Activated CD8-positive, alpha-beta memory T cell treated with anti-CD3 and anti-CD28 coated beads, Interleukin-2, amount 50 U/mL, for 4 hours (primary cell): Measurements from ENCODE around the gene KCTD15.
A peak's percentile ranks its signal among the peaks of the same experiment; 100 is the strongest.

ENCODE experiments used
- DNase-seq: peaks from one replicate; pipeline ENCODE4 v3.0.0-alpha.2; 2020

The KCTD15 gene

DNA sequence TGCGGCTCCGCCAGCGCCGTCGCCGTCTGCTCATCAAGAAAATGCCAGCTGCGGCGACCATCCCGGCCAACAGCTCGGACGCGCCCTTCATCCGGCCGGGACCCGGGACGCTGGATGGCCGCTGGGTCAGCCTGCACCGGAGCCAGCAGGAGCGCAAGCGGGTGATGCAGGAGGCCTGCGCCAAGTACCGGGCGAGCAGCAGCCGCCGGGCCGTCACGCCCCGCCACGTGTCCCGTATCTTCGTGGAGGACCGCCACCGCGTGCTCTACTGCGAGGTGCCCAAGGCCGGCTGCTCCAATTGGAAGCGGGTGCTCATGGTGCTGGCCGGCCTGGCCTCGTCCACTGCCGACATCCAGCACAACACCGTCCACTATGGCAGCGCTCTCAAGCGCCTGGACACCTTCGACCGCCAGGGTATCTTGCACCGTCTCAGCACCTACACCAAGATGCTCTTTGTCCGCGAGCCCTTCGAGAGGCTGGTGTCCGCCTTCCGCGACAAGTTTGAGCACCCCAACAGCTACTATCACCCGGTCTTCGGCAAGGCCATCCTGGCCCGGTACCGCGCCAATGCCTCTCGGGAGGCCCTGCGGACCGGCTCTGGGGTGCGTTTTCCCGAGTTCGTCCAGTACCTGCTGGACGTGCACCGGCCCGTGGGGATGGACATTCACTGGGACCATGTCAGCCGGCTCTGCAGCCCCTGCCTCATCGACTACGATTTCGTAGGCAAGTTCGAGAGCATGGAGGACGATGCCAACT, 24.4 kb upstream of the KCTD15 start:
- no peak for DNase-seq

DNA sequence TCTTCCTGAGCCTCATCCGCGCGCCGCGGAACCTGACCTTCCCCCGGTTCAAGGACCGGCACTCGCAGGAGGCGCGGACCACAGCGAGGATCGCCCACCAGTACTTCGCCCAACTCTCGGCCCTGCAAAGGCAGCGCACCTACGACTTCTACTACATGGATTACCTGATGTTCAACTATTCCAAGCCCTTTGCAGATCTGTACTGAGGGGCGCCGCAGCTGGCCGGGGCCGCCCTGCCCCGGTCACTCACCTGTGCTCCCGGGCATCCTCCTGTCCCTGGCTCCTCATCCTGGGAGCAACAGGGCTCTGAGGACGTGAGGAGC, 23.9 kb upstream of the KCTD15 start:
- no peak for DNase-seq

DNA sequence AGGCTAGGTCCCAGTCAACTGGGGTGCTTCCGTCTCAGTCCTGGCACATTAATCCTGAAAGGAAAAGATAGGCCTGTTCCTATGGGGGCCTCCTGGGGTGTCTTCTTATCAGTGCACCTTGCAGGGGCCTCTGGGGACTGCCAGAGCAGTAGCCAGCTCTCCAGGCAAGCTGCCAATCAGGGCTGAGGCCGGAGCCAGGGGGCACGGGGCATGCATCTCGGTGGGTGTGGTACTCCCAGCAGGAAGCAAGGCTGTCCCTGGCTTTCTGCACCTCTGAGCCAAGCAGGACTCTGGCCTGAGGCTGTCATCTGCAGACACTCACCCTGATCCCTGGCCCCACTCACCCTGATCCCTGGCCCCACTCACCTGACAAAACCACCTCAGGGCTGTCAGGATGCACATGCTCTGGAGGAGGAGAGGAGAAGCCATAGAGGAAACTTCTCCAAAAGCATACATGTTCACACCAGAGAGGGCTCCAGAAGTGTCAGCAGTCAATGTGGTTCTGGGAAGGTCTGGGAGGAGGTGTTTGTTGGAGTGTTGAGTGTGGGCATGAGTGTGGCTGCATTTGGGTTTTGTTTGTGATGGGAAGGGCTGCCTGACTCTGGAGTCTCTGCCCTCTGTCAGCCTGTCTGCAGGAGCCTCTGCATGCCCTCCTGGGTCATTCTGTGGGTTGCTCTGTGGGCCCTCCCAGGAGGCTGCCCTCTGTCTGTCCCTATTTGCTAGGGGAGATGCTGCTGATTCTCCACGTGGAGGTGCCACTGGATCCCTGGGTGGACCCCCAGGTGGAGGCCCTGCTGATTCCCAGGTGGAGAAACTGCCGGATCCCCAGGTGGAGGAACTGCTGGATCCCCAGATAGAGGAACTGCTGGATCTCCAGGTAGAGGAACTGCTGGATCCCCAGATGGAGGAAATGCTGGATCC, 22.7 kb upstream of the KCTD15 start:
- DNase-seq = no peak

DNA sequence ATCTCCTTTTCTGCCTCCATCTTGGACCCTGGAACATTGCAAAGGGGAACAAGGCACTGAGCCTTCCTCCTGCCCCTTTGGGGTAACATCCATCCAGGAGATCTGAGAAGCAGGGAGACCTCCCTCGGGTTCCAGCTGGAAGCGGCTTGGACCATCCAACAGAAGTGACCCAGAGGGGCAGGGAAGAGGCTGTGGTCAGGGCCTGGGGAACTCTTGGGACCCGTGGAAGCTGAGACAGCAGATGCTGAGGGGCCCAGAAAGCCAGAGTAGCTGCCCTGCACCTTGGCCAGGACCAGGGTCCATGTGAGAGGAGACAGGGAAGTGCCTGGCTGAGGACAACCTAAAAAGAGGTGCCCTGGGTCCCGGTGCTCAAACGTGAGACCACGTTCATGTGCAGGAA, 21.9 kb upstream of the KCTD15 start:
- DNase-seq = no peak

DNA sequence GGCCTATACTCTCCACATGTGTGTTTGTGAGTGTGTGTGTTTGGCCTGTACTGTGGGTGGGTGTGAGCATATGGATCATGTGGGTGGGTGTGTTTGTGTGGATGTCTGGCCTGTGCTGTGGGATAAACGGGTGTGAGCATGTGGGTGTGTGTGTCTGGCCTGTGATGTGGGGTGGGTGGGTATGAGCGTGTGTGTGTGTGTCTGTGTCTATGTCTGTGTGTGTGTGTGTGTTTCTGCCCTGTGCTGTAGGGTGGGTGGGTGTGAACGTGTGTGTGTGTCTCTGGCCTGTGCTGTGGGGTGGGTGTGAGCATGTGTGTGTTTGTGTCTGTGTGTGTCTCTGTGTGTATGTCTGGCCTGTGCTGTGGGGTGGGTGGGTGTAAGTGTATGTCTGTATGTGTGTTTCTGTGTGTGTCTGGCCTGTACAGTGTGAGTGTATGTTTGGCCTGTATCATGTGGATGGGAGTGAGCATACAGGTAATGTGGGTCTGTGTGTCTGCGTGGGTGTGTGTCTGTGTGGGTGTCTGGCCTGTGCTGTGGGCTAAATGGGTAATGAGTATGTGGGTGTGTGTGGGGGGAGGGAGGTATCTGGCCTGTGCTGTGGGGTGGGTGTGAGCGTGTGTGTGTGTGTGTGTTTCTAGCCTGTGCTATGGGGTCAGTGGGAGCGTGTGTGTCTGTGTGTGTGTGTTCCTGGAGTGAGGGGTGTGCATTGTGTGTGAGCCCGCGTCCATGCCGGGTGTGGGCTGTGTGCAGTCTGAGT, 20.8 kb upstream of the KCTD15 start:
- no peak for DNase-seq

DNA sequence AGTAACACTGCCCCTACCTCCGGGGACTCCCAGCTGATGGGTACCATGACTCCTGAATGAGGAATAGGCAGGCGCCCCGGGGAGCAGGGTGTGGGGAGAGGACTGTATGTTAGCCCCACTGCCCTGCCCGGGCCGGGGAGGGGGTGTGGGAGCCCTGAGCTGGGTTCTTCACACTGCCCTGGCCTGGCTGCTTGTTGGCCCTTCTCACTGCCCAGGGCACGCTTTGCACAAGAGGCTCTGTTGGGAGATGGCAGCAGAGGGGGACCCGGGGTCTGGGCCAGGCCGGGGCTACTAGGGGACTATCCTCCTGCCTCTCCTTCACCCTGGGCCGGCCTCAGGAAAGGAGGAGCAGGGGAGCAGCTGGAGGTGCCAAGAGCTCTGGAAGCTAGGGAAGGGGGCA, 19.3 kb upstream of the KCTD15 start:
- no peak for DNase-seq

DNA sequence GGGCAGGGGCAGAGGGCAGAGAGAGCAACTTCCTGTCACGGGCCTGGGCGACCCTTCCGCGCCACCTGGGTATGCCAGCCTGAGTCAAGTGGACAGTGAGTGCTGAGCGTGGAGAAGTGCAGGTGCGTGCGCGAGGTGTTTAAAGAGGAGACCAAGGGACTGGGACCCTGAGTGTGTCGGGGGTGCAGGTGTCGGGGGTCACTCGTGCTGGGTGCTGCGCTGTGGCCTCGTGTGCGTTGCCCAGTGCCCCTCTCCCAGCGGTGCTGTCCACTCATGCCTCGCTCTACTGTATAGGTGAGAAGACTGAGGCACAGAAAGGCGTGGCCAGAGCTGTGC, 18.9 kb upstream of the KCTD15 start:
- DNase-seq = no peak

DNA sequence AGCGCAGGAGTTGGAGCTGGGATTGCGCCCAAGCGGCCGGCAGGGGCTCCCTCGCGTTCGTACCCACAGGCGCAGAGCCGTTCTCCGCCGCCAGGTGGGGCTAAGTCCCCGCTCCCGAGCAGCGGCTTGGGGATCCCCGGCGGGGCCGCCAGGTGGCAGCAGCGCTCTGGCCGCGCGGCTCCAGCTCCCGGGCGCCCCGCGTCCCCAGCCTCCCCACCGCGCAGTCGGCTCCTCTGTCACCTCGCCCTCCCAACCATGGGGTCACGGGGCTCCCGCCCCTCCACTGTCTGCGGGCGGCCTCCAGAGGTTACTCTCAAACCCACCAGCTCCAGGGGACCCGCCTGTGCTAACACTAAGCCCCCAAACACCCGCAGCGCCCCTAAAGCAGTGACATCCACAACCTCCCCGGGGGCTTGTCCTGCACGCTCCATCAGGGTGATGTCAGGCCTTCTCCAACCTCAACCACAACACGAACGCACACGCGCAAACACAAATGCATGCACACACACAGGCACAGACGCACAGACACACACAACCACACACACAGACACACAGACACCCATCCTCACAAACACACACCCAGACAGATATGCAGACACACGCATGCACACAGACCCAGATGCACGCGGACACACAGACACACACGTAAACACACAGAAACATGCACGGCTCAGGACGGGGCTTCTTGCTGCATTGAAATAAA, 18.4 kb upstream of the KCTD15 start:
- DNase-seq = peak; percentile 83

DNA sequence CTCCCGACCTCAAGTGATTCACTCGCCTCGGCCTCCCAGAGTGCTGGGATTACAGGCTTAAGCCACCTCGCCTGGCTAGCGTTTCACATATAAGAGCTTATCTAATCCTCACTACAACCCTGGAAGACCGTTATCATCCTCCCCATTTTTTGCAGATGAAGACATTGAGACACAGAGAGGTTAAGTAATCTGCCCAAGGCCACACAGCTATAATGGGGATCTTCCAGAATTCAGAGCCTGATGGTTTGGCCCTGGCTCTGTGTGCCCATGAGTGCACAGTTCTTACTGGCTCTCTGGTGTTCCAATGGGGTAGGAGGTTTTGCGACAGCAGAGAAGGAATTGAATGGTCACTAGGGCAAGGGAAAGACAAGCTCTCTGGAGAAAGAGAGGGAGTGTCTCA, 16.8 kb upstream of the KCTD15 start:
- DNase-seq = no peak

DNA sequence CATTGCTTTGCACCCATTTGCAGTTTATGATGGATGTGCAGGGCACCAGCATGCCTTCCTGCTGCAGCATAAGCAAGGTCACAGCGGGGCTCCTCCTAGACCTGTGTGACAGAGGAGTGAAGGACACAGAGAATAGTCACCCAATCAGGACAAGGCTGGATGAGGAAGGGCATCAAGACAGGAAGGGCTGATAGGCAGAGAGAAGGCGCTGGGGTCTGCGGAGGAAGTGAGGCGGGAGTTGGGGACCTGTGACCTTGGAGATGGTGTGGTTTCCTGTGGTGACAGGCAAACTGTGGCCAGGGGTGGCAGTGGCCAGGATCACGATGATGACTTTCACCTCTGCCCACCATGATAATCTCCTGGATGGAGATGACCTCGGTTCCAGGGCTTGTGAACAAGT, 16.4 kb upstream of the KCTD15 start:
- no peak for DNase-seq

DNA sequence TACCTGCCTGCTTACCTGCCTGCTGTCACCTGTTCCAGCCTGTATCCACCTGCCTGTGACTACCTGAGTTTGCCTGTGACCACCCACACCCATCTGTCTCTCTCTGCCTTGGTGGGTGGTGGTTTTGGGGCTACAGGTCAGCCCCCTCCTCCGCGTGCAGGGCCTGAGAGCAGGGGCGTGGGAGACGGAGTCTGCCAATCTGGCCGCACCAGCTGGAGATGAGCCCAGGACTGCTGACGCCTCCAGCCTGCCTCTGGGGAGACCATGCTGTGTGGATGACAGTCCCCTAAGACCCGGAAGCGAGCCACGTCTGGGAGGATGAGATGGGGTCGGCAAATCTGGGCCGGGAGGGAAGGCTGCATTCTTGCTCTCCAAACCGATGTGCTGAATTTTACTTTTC, 15.9 kb upstream of the KCTD15 start:
- no peak for DNase-seq

DNA sequence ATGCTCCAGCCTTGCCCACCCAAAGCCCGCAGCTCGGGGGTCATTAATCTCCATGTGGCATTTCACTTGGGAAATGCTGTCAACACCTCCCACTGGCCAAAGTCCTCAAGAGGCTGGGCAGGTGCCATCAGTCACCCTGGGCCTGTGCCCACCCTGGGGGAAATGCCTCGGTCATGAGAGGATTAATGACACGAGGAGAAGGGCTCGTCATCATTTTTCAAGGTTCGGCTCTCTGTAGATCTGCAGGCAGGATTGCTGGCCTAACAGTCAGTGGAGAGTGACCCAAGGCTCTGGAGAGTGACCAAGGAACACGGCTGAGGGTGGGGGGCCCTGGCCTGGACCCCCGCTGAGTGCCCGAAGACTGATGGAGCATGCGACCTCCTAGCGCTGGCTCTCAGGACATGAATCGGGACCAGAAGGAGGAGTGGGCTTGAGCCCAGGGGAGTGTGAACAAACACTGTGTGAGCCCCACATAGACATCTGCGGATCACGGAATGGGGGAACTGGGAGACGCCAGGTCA, 15.2 kb upstream of the KCTD15 start:
- DNase-seq = no peak

DNA sequence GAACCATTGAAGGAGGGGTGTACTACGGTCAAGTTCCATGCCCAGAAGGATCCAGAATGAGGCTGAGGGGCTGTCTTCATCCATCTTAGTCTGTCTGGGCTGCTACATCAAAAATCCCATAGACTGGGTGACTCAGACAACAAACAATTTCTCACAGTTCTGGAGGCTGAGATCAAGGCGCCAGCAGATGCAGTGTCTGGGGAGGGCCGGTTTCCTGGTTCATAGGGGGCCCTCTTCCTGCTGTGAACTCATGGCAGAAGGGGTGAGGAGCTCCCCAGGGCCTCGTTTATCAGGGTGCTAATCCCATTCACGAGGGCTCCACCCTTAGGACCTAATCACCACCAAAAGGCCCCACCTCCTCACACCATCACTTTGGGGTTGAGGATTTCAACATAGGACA, 14.7 kb upstream of the KCTD15 start:
- no peak for DNase-seq

DNA sequence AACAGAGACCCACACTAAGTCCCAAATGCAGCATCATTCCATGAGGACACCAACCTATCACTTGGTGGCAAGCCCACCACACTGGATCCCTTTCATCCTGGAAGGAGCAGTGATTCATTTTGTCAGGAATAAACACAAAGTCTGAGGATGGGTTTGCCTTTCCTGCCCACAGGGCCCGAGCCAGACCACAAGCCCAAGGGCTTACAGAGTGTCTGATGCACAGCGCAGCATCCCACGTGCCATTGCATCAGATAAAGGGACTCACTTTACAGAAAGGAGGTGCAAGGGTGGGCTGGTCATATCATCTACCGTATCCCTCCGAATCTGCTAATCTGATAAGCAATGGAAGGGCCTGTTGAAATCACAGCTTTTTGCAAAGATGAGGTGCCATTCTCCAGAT, 12.2 kb upstream of the KCTD15 start:
- DNase-seq = no peak

DNA sequence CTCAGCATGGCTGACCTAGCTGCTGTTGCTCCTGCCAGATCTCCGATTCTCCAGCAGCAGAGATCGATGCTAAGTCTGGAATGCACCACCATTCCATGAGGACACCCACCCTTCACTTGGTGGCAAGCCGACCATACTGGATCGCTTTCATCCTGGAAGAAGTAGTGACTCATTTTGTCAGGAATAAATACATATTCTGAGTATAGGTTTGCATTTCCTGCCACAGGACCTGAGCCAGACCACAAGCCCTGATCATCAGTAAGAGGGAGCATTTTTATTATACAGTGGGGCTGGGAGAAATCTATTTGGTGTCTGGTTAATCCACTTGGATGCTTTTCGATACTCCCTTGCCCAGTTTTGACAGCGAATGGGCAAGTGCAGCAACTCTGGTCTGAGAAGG, 10.9 kb upstream of the KCTD15 start:
- DNase-seq = no peak

DNA sequence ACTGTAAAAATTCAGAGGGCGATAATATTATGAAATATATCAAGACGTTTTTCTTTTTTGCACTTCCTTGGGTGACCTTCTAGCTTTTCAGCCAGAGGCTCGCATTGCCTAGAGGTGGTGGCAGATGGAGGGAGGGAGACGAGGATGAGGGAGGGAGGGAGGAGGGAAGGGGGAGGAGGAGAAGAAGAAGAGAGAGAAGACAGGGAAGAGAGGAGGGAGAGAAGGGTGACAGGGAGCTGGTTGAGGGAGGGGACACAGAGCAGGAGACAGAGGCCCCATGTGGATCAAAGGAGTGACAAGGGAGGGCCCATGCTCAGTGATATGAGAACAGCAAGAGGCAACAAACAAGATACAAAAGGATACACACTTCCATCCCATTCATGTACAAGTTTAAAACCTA, 8.0 kb upstream of the KCTD15 start:
- no peak for DNase-seq

DNA sequence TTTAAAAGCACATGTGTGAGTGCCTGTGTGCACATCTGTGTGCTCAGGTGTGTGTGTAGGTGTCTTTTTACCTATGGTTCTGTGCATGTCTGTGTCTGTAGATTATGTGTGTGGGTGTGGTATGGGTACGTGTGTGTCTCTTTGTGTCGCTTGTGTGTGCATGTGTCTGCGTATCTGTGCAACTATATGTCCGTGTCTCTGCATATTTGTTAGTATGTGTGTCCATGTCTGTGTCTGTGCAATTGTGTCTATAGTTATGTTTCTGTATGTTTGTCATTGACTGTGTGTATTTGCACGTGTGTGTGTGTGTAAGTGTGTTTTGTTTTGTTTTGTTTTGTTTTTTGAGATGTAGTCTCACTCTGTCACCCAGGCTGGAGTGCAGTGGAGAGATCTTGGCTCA, 7.3 kb upstream of the KCTD15 start:
- no peak for DNase-seq

DNA sequence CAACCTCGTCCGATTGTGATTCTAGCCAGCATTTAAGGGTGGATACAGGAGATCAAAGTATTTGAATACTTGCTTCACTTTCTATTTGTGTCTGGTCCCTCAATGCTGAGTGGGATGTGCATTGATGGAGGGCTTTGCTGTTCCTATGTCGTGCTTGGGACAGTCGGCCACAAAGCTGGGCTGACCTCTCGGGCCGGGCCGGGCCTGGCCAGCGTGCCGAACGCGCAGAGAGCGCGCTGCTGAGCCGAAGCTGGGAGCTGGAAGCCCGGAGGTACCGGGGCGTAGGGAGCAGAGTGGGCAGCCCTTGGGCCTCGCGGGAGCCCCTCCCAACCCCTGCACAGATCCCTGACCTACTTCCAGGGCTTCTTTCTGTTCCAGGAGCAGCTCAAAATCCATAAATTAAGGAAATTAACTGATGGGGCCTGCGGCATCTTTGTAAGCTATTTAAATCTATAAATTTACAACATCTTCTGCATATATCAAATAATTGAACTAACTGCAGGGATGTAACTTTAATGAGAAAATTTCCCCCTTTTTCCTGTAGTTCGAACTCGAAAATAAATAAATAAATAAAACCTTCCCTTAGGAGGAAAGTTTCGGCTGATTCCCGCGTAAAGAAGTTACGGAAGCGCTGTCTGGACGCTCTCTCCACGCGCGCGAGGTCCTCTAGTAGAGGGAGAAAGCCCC, 1.8 kb upstream of the KCTD15 start:
- no peak for DNase-seq

DNA sequence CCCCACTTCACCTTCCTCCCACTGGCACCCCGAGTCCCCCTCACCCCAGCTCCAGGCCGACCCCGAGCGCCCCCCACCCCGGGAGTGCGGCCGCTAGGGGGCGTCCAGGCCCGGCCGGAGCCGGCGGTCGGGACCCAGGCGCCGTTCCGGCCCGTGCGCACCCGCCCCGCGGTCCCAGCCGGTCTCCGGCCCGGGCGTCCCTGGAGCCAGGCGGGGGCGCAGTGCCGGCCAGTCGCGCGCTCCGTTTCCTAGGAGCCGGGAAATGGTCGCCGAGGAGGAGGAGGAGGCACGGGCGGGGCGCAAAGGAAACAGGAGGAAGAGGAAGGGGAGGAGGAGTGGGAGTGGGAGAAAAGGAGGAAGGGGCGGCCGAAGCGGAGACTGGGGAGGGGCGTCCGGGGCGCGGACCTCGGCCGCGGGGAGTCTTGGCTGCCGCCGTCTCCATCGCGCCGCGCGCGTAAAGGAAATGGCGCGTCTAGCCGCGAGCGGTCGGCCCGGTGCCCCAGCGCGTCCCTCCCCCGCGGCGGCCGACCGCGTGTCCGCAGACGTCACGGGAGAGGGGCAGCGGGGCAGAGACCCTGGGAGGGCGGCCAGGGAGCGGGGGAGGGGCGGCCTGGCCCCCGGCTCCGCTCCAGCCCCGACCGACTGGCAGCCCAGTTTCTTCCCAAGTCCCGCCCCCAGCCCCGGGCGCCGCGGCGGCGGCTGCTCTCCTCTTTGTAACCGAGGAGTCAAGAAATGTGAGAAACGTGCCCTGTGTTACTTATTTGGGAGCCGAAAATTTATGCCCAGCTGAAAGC, 1.1 kb upstream of the KCTD15 start:
- DNase-seq = no peak

DNA sequence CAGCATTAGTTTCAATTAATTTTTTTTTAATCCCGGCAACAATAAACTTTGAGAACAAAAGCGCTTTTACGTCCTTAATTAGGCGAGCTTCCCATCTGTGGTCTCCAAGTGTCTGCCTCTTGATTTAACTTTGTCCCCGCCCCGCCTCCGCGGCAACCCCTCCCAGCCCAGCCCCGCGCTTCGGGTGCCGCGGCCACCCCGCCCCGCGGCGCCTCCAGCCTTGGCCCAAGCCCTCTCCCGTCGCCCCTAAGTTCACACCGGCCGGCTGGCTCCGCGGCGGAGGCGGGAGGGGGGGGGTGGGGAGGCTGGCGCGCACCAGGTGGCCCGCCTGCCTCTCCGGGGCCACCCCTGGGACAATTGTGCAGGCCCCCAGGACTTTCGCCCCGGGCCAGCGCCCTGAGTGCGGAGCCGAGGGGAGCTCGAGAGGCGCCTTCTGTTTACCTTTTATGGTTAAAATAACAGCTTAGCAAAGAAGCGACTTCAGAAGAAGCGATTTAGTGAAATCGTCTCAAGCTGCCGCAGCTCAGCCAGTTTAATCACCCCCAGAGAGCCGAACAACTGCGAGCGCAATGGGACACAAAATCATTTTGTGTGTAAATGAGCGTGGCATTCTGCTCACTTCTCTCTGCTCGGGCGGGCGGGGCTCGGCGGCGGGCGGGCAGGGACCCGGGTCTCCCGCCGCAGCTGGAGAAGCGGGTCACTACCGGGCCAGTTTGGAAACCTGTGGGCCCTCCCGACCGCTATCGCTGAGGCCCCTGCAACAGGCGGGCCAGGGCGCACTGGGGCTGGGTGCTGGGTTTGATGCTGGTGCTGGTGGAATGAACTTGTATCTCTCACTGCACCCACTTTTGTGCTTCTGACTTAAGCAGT, 1.4 kb downstream of the KCTD15 start:
- DNase-seq = no peak
